ENCODE data around the gene RNF207.

Gene RNF207

DNA sequence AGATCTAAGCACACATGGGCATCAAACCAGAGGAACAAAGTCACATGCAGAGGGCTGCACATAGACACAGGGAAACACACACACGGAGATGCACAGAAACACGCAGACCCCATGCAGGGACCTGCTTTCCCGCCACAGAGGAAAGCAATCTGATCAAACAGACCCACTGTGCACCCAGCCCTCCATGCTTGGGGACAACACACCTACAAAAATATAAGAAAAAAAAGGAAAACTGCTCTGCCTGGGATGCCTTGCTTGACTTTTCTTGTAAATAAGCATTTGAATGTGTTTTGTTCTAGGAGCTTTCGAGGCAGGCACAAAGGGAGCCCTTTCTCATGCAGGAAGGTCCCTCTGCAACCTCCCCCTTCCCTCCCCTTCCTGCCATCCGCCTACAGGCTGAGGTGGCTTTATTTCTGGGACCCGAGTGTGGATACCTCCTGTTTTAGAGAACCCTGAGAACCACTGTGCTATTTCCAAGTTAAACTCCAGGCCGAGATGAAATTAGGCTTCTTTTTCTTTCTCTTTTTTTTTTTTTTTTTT is 33.4 kb downstream of the RNF207 start:
- DNase-seq (ENCODE audit: low read depth) = no peak
- no peak overlapping the region for H3K4me3 ChIP-seq (ENCODE audit: low read depth, low read length)

DNA sequence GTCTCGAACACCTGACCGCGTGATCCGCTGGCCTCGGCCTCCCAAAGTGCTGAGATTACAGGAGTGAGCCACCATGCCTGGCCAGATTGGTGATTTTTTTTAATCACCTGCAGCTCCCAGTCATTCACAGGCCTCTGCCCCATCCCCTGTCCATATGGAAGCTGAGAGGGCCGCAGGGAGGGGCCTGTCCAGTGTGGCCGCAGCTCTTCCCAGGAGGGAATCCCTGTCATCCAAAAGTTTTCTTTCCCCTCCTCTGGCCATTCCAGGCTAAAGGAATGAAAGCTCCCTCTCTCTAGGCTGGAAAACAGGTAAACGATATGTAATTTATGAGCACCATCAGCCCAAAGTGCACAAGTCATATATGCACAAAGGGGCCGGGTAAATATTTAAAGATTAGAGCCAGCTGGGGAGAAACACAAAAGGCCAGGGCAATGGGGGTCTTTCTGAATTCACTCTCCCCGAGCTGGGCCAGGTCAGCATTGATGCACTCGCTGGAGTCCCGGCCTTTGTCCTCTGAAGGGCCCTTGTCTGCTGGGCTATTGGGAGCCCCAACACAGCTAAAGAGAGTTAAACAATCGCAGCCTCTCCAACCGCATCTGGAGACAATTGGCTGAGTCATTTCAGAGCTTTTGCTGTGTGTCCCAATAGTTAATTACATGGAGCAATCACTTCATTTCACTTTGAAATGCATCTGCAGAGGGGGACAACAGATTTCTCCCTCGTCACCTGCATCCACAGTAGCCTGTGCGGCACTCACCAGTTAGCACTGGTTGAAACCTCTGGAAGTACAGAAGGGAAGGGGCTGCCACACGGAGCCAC is 34.2 kb downstream of the RNF207 start:
- DNase-seq (ENCODE audit: low read depth) = peak; percentile 65
- no peak overlapping the region for H3K4me3 ChIP-seq (ENCODE audit: low read depth, low read length)
- TF ChIP-seq, protein P1, sequence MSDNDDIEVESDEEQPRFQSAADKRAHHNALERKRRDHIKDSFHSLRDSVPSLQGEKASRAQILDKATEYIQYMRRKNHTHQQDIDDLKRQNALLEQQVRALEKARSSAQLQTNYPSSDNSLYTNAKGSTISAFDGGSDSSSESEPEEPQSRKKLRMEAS (IDR thresholded peaks at IDR 0.05; ENCODE audit: low read depth, low read length) = no peak
- TF ChIP-seq POLR2A (IDR thresholded peaks at IDR 0.05; ENCODE audit: extremely low read depth, insufficient read length) = no peak
- no peak for TF ChIP-seq MYC (IDR thresholded peaks at IDR 0.05; ENCODE audit: low read depth, low read length)
- TF ChIP-seq, protein P2, sequence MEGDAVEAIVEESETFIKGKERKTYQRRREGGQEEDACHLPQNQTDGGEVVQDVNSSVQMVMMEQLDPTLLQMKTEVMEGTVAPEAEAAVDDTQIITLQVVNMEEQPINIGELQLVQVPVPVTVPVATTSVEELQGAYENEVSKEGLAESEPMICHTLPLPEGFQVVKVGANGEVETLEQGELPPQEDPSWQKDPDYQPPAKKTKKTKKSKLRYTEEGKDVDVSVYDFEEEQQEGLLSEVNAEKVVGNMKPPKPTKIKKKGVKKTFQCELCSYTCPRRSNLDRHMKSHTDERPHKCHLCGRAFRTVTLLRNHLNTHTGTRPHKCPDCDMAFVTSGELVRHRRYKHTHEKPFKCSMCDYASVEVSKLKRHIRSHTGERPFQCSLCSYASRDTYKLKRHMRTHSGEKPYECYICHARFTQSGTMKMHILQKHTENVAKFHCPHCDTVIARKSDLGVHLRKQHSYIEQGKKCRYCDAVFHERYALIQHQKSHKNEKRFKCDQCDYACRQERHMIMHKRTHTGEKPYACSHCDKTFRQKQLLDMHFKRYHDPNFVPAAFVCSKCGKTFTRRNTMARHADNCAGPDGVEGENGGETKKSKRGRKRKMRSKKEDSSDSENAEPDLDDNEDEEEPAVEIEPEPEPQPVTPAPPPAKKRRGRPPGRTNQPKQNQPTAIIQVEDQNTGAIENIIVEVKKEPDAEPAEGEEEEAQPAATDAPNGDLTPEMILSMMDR (IDR thresholded peaks at IDR 0.05; ENCODE audit: low read depth, low read length) = no peak

More for the DNA sequence above, 33.4 kb downstream of the RNF207 start:
- TF ChIP-seq MYC (IDR thresholded peaks at IDR 0.05; ENCODE audit: low read depth, low read length) (no peak), POLR2A (IDR thresholded peaks at IDR 0.05; ENCODE audit: extremely low read depth, insufficient read length) (no peak)
- TF ChIP-seq, protein P2 (IDR thresholded peaks at IDR 0.05; ENCODE audit: low read depth, low read length) = no peak
- TF ChIP-seq, protein P1 (IDR thresholded peaks at IDR 0.05; ENCODE audit: low read depth, low read length) = no peak

DNA sequence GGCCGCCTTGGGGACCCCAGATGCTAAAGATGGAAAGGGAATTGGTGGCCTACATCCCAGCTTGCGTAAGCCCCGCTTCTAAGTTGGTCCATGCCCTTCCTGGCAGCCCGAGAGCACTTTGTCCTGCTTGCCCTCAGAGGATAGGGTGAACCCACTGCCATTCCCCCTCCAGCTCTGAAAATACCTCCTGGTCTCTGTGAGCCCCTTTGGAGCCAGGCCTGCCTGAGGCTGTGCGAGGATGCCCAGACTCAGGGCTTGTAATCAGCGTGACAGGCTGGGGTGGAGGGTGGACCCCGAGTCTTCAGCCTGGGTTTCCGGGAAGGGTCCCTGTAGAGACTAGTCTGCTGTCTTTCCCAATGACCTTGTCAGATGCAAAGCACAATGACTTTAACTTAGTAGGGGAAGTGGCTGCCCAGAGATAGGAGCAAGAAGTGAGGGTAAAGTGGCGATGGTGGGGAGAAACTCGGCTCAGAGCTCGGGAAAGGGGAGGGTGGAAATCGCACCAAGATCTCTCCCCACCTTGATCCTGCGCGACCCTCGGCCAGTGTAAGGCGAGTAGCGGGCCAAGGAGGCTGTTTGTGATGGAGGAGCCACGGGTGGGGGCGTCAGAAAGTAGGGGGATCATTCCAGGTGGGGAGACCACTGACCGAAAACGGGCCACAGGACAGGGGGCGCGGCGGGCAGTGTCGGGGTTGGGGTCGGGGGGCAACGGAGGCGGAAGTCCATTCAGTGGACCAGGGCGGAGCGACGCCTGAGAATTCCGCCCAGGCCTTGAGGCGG is 35.4 kb downstream of the RNF207 start:
- TF ChIP-seq POLR2A (IDR thresholded peaks at IDR 0.05; ENCODE audit: extremely low read depth, insufficient read length) = no peak
- no peak for TF ChIP-seq MYC (IDR thresholded peaks at IDR 0.05; ENCODE audit: low read depth, low read length)
- TF ChIP-seq, protein P2 (IDR thresholded peaks at IDR 0.05; ENCODE audit: low read depth, low read length) = no peak
- TF ChIP-seq, protein P1 (IDR thresholded peaks at IDR 0.05; ENCODE audit: low read depth, low read length) = no peak
- DNase-seq (ENCODE audit: low read depth) = no peak
- no peak overlapping the region for H3K4me3 ChIP-seq (ENCODE audit: low read depth, low read length)

DNA sequence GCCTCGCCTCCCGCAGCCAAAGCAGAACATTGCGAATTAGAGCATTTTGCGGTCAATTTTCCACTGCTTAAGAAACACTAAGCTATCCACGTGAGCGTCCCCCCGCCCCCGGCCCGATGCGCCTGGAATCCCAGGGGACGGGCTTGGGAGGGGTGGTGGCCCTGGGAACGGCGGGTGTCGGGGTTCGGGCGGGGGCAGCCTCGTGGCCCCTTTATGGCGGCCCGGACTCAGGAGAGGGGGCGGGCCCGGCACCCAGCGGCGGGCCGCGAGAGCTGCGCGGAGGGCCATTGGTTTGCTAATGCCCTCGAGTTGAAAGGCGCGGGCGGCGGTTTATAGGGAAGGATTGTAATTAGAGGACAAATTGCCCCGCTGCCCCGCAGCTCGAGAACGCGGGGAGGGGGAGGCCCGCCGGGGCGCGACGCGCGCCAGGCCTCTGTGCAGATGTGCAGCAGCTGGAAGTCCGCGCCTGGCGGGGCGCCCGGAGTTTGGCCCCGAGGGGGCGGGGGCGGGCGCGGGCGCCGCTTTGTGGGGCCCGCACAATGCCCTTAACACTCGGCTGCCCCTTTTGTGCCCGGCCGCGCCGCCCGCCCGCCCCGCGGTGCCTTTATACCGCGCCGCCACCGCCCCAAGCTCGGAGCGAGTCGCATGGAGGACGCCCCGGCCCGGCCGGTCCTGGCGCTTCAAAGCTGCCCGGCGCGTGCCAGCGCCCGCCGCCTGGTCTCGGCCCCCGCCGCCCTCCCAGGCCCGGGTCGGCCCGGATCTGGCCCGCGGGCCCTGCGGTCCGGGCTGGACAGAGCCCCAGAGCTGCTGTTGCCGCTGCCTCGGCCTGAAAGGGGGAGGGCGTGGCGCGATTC is 36.2 kb downstream of the RNF207 start:
- H3K4me3 ChIP-seq (ENCODE audit: low read depth, low read length) = no peak overlapping the region
- TF ChIP-seq, protein P1 (IDR thresholded peaks at IDR 0.05; ENCODE audit: low read depth, low read length) = no peak
- TF ChIP-seq, protein P2 (IDR thresholded peaks at IDR 0.05; ENCODE audit: low read depth, low read length) = no peak
- TF ChIP-seq MYC (IDR thresholded peaks at IDR 0.05; ENCODE audit: low read depth, low read length) = no peak
- no peak for TF ChIP-seq POLR2A (IDR thresholded peaks at IDR 0.05; ENCODE audit: extremely low read depth, insufficient read length)
- no peak for DNase-seq (ENCODE audit: low read depth)
